ENCODE data around the gene C9orf85.

- TF ChIP-seq, protein P1, sequence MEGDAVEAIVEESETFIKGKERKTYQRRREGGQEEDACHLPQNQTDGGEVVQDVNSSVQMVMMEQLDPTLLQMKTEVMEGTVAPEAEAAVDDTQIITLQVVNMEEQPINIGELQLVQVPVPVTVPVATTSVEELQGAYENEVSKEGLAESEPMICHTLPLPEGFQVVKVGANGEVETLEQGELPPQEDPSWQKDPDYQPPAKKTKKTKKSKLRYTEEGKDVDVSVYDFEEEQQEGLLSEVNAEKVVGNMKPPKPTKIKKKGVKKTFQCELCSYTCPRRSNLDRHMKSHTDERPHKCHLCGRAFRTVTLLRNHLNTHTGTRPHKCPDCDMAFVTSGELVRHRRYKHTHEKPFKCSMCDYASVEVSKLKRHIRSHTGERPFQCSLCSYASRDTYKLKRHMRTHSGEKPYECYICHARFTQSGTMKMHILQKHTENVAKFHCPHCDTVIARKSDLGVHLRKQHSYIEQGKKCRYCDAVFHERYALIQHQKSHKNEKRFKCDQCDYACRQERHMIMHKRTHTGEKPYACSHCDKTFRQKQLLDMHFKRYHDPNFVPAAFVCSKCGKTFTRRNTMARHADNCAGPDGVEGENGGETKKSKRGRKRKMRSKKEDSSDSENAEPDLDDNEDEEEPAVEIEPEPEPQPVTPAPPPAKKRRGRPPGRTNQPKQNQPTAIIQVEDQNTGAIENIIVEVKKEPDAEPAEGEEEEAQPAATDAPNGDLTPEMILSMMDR (conservative IDR thresholded peaks at IDR 0.05; ENCODE audit: low read depth, low read length), result no peak
- no peak for TF ChIP-seq FOS (IDR thresholded peaks at IDR 0.05; ENCODE audit: low read depth, low read length)
- TF ChIP-seq SMC3 (IDR thresholded peaks at IDR 0.05; ENCODE audit: low read depth, low read length), result no peak
- no peak for TF ChIP-seq CEBPB (IDR thresholded peaks at IDR 0.05; ENCODE audit: low read depth, low read length)
- TF ChIP-seq POLR2A (IDR thresholded peaks at IDR 0.05; ENCODE audit: low read depth, low read length), result no peak
- TF ChIP-seq RCOR1 (IDR thresholded peaks at IDR 0.05; ENCODE audit: insufficient replicate concordance, low read length), result no peak
- TF ChIP-seq USF2 (IDR thresholded peaks at IDR 0.05; ENCODE audit: low read depth, low read length), result no peak
- TF ChIP-seq MXI1 (IDR thresholded peaks at IDR 0.05; ENCODE audit: borderline replicate concordance, low read depth, low read length), result no peak
- no peak for TF ChIP-seq MAZ (IDR thresholded peaks at IDR 0.05; ENCODE audit: borderline replicate concordance, low read depth, low read length)
- TF ChIP-seq RAD21 (IDR thresholded peaks at IDR 0.05; ENCODE audit: low read length), result no peak
- TF ChIP-seq RFX5 (IDR thresholded peaks at IDR 0.05; ENCODE audit: low read depth, low read length), result no peak
- TF ChIP-seq, protein P2, sequence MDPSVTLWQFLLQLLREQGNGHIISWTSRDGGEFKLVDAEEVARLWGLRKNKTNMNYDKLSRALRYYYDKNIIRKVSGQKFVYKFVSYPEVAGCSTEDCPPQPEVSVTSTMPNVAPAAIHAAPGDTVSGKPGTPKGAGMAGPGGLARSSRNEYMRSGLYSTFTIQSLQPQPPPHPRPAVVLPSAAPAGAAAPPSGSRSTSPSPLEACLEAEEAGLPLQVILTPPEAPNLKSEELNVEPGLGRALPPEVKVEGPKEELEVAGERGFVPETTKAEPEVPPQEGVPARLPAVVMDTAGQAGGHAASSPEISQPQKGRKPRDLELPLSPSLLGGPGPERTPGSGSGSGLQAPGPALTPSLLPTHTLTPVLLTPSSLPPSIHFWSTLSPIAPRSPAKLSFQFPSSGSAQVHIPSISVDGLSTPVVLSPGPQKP (IDR thresholded peaks at IDR 0.05; ENCODE audit: borderline replicate concordance, low read depth, low read length), result no peak
- no peak for TF ChIP-seq NFE2L2 (IDR thresholded peaks at IDR 0.05; ENCODE audit: low read depth, low read length)
- TF ChIP-seq BHLHE40 (IDR thresholded peaks at IDR 0.05; ENCODE audit: low read depth, low read length), result no peak
These were observed 17.4 kb downstream of the C9orf85 start for GRCh38 chr9:71928806-71929205.
